H9 (cell line): ENCODE measurements around the gene LILRB3. TPM values are rescaled to one million over a fixed set of nuclear protein-coding genes. Genes with fewer than 3 reads are reported as not detected.

Experiments
- DNase-seq: peaks from one replicate; pipeline ENCODE4 v3.0.0-alpha.2; 2017
- H2AFZ ChIP-seq: one replicate; pipeline ENCODE4 v1.6.1; 2013; ENCODE audit warnings: mild to moderate bottlenecking, low read length, control low read depth, moderate library complexity
- H2AK5ac ChIP-seq: 2 replicates; pipeline ENCODE4 v1.6.1; 2013; ENCODE audit warnings: low read length, control low read depth, mixed read lengths; ENCODE audit not compliant: insufficient read length
- H2BK120ac ChIP-seq: one replicate; pipeline ENCODE4 v1.6.1; 2013; ENCODE audit warnings: low read depth, mild to moderate bottlenecking, low read length, control low read depth, inconsistent platforms; ENCODE audit not compliant: poor library complexity, severe bottlenecking
- H2BK12ac ChIP-seq: 2 replicates; pipeline ENCODE4 v1.6.1; 2013; ENCODE audit warnings: low read length, control low read depth, mixed read lengths, low read depth; ENCODE audit not compliant: insufficient read length
- H2BK15ac ChIP-seq: 2 replicates; pipeline ENCODE4 v1.6.1; 2013; ENCODE audit warnings: low read depth, low read length, control low read depth
- H2BK20ac ChIP-seq: one replicate; pipeline ENCODE4 v1.6.1; 2013; ENCODE audit warnings: low read depth, mild to moderate bottlenecking, low read length, control low read depth, inconsistent platforms; ENCODE audit not compliant: poor library complexity, severe bottlenecking
- H2BK5ac ChIP-seq: 2 replicates; pipeline ENCODE4 v1.6.1; 2013; ENCODE audit warnings: low read length, control low read depth, mixed read lengths; ENCODE audit not compliant: insufficient read length
- H3K14ac ChIP-seq: 2 replicates; pipeline ENCODE4 v1.6.1; 2013; ENCODE audit warnings: low read length, control low read depth; ENCODE audit not compliant: insufficient read depth
- H3K18ac ChIP-seq: 2 replicates; pipeline ENCODE4 v1.6.1; 2013; ENCODE audit warnings: low read depth, mild to moderate bottlenecking, mixed read lengths, low read length, control low read depth; ENCODE audit not compliant: insufficient read length
- H3K23ac ChIP-seq: 2 replicates; pipeline ENCODE4 v1.6.1; 2013; ENCODE audit warnings: low read length, control low read depth, mixed read lengths, low read depth; ENCODE audit not compliant: insufficient read length
- H3K23me2 ChIP-seq: 2 replicates; pipeline ENCODE4 v1.6.1; 2013; ENCODE audit warnings: low read depth, mild to moderate bottlenecking, mixed read lengths, low read length, control low read depth; ENCODE audit not compliant: insufficient read length, poor library complexity, severe bottlenecking
- H3K27ac ChIP-seq: 2 replicates; pipeline ENCODE4 v1.5.1; 2013; ENCODE audit warnings: low read length, control low read depth, mixed read lengths, low read depth; ENCODE audit not compliant: insufficient read length
- H3K27me3 ChIP-seq: 2 replicates; pipeline ENCODE4 v1.6.1; 2013; ENCODE audit warnings: low read length, control low read depth, inconsistent platforms; ENCODE audit not compliant: insufficient read depth
- H3K4ac ChIP-seq: 2 replicates; pipeline ENCODE4 v1.6.1; 2013; ENCODE audit warnings: low read depth, mild to moderate bottlenecking, control low read depth, inconsistent platforms, low read length, moderate library complexity
- H3K4me1 ChIP-seq: 2 replicates; pipeline ENCODE4 v1.6.1; 2013; ENCODE audit warnings: low read length, control low read depth, inconsistent platforms; ENCODE audit not compliant: insufficient read depth
- H3K4me2 ChIP-seq: 2 replicates; pipeline ENCODE4 v1.6.1; 2013; ENCODE audit warnings: low read length, control low read depth, mixed read lengths; ENCODE audit not compliant: insufficient read length, insufficient read depth
- H3K56ac ChIP-seq: 2 replicates; pipeline ENCODE4 v1.6.1; 2013; ENCODE audit warnings: low read depth, mild to moderate bottlenecking, mixed read lengths, low read length, control low read depth; ENCODE audit not compliant: insufficient read length
- H3K79me1 ChIP-seq: 2 replicates; pipeline ENCODE4 v1.6.1; 2013; ENCODE audit warnings: low read depth, mild to moderate bottlenecking, moderate library complexity, low read length, control low read depth, inconsistent platforms; ENCODE audit not compliant: insufficient read depth, poor library complexity, severe bottlenecking
- H3K79me2 ChIP-seq: 2 replicates; pipeline ENCODE4 v1.6.1; 2013; ENCODE audit warnings: low read length, control low read depth, inconsistent platforms; ENCODE audit not compliant: insufficient read depth
- H3K9ac ChIP-seq: 2 replicates; pipeline ENCODE4 v1.6.1; 2013; ENCODE audit warnings: low read length, control low read depth, mixed read lengths; ENCODE audit not compliant: insufficient read length; ENCODE audit errors: extremely low read depth
- H3K9me3 ChIP-seq: one replicate; pipeline ENCODE4 v1.6.1; 2013; ENCODE audit warnings: low read depth, low read length, inconsistent platforms; ENCODE audit not compliant: control insufficient read depth
- H3T11ph ChIP-seq: one replicate; pipeline ENCODE4 v1.6.1; 2013; ENCODE audit warnings: mild to moderate bottlenecking, low read length, control low read depth, inconsistent platforms
- H4K20me1 ChIP-seq: one replicate; pipeline ENCODE4 v1.6.1; 2013; ENCODE audit not compliant: control insufficient read depth, insufficient read length, insufficient read depth
- H4K5ac ChIP-seq: 2 replicates; pipeline ENCODE4 v1.6.1; 2013; ENCODE audit warnings: low read depth, mild to moderate bottlenecking, mixed read lengths, low read length, control low read depth; ENCODE audit not compliant: insufficient read length
- H4K8ac ChIP-seq: replicated peaks from 2 replicates; pipeline ENCODE4 v1.6.1; 2013; ENCODE audit warnings: low read length, control low read depth, mixed read lengths, low read depth; ENCODE audit not compliant: insufficient read length
- H4K91ac ChIP-seq: 2 replicates; pipeline ENCODE4 v1.6.1; 2013; ENCODE audit warnings: low read depth, mild to moderate bottlenecking, moderate library complexity, mixed read lengths, low read length, control low read depth; ENCODE audit not compliant: insufficient read length
- H3K27ac Mint-ChIP-seq, 3 experiments: 2 replicates in 2 of 3; 3 replicates in 1 of 3; pipeline ENCODE4 v1.8.0; 2020 to 2021; ENCODE audit warnings: mixed read lengths in 3 of 3, mild to moderate bottlenecking in 1 of 3, moderate library complexity in 1 of 3
- H3K27me3 Mint-ChIP-seq: 2 replicates; pipeline ENCODE4 v1.8.0; 2021; ENCODE audit warnings: low read depth, mild to moderate bottlenecking, moderate library complexity, mixed read lengths
- H3K36me3 Mint-ChIP-seq, 3 experiments: 2 replicates in 2 of 3; 3 replicates in 1 of 3; pipeline ENCODE4 v1.8.0; 2020 to 2021; ENCODE audit warnings: low read depth in 3 of 3, mixed read lengths in 3 of 3; ENCODE audit not compliant: insufficient read depth in 1 of 3
- H3K4me1 Mint-ChIP-seq, 2 experiments: 2 replicates each; pipeline ENCODE4 v1.8.0; 2020; ENCODE audit warnings: mixed read lengths in 2 of 2
- H3K4me3 Mint-ChIP-seq, 2 experiments: 2 replicates in 1 of 2; 3 replicates in 1 of 2; pipeline ENCODE4 v1.8.0; 2020 to 2021; ENCODE audit warnings: mild to moderate bottlenecking in 2 of 2, mixed read lengths in 2 of 2, moderate library complexity in 1 of 2
- H3K9me3 Mint-ChIP-seq, 2 experiments: 2 replicates in 1 of 2; 3 replicates in 1 of 2; pipeline ENCODE4 v1.8.0; 2020; ENCODE audit warnings: mild to moderate bottlenecking in 2 of 2, mixed read lengths in 2 of 2, moderate library complexity in 1 of 2
- CTCF ChIP-seq: fragments of 200-600 bp; sonication (generic); conservative IDR thresholded peaks from 3 replicates; pipeline ENCODE4 v1.8.0; 2021; ENCODE audit warnings: antibody characterized with exemption, mild to moderate bottlenecking
- WGBS: extraction: QIAGEN DNeasy Blood & Tissue Kit; methylation state at CpG from one replicate; pipeline ENCODE4 v1.1.7; 2013; ENCODE audit warnings: missing lambda C conversion rate, low lambda C conversion rate, mixed read lengths; ENCODE audit not compliant: insufficient read length; ENCODE audit errors: extremely low coverage; 5-methylcytosine and 5-hydroxymethylcytosine counted together
- total RNA-seq: library from RNA; stranded (reverse); gene quantifications from 2 replicates; pipeline ENCODE4 v1.2.1, GENCODE V29; 2021

LILRB3 gene
- total RNA-seq, 1 experiment from 2014 or later = not detected

GRCh38 chr19:54257116-54257480, 34.3 kb upstream of the LILRB3 start, which contains the start of gene LILRB5:
LILRB5 (minus strand) TSS chr19:54257273; CDS start chr19:54257193, 80 bp downstream.
- peaks cover 3 to 6% of the 10 kb centered on the region in 2 experiments; a peak in 3 of 4 replicates for H3K4me1 Mint-ChIP-seq
- Histone ChIP-seq H4K5ac (no peak within 1 kb of the TSS), H3K4me1 (no peaks in the 10 kb centered on the region), H3K27ac (no peak within 1 kb of the TSS), H3K14ac (no peak within 1 kb of the TSS), H2BK20ac (no peak within 1 kb of the TSS), H2BK5ac (no peak within 1 kb of the TSS), H4K8ac (no peak within 1 kb of the TSS), H3K79me2 (no peaks in the 10 kb centered on the region), H3K4ac (no peak within 1 kb of the TSS), H3T11ph (no peak within 1 kb of the TSS), H3K18ac (no peak within 1 kb of the TSS), H4K20me1 (no peaks in the 10 kb centered on the region), H2AK5ac (no peak within 1 kb of the TSS), H2AFZ (no peak within 1 kb of the TSS), H3K27me3 (no peaks in the 10 kb centered on the region), H3K23me2 (no peaks in the 10 kb centered on the region), H2BK12ac (no peak within 1 kb of the TSS), H3K9ac (no peak within 1 kb of the TSS), H3K79me1 (no peaks in the 10 kb centered on the region), H4K91ac (no peak within 1 kb of the TSS), H3K9me3 (no peaks in the 10 kb centered on the region), H3K4me2 (no peak within 1 kb of the TSS), H2BK15ac (no peak within 1 kb of the TSS), H3K23ac (no peak within 1 kb of the TSS), H3K56ac (no peak within 1 kb of the TSS), H2BK120ac (no peak within 1 kb of the TSS)
- H3K27me3 Mint-ChIP-seq = peaks cover 38% of the 10 kb centered on the region
- no peak within 1 kb of the TSS for H3K4me3 Mint-ChIP-seq
- WGBS = no CpG with 5 or more reads among the region's 9 CpGs
- H3K27ac Mint-ChIP-seq = peak within 1 kb of the TSS in 1 of 3 experiments; percentile 71; a peak in 1 of 7 replicates
- peaks cover 0 to 31% of the 10 kb centered on the region in 2 experiments; a peak in 2 of 5 replicates for H3K9me3 Mint-ChIP-seq
- TF ChIP-seq CTCF = no peak
- no peaks in the 10 kb centered on the region for H3K36me3 Mint-ChIP-seq
- DNase-seq = no peak
